WTC11 (cell line): Measurements from ENCODE around the gene ACOD1.

Source experiments
- CTCF ChIP-seq: fragments of 200-600 bp; IDR thresholded peaks from 2 replicates; pipeline ENCODE4 v1.8.0; 2022; ENCODE audit warnings: antibody characterized with exemption
- FOXJ3 ChIP-seq: sonication (generic); formaldehyde crosslinking; IDR thresholded peaks from 2 replicates; pipeline ENCODE4 v1.9.0; 2021; ENCODE audit warnings: missing genetic modification reagents, mild to moderate bottlenecking, borderline replicate concordance
- FOXP1 ChIP-seq: sonication (generic); formaldehyde crosslinking; IDR thresholded peaks from 2 replicates; pipeline ENCODE4 v1.8.0; 2022; ENCODE audit warnings: missing genetic modification reagents, mild to moderate bottlenecking, moderate library complexity, borderline replicate concordance
- GABPB1 ChIP-seq: sonication (generic); formaldehyde crosslinking; IDR thresholded peaks from 2 replicates; pipeline ENCODE4 v1.8.1; 2023; ENCODE audit warnings: mild to moderate bottlenecking, missing genetic modification reagents
- NFYB ChIP-seq: sonication (generic); formaldehyde crosslinking; conservative IDR thresholded peaks from 2 replicates; pipeline ENCODE4 v1.8.0; 2022; ENCODE audit warnings: low read depth, missing genetic modification reagents
- USF1 ChIP-seq: sonication (generic); formaldehyde crosslinking; IDR thresholded peaks from 2 replicates; pipeline ENCODE4 v1.8.0; 2022; ENCODE audit warnings: mild to moderate bottlenecking, missing genetic modification reagents
- ZBTB21 ChIP-seq: sonication (generic); formaldehyde crosslinking; IDR thresholded peaks from 2 replicates; pipeline ENCODE4 v1.8.1; 2023; ENCODE audit warnings: mild to moderate bottlenecking, missing genetic modification reagents, borderline replicate concordance
- ZNF512 ChIP-seq: sonication (generic); formaldehyde crosslinking; IDR thresholded peaks from 2 replicates; pipeline ENCODE4 v1.8.1; 2022; ENCODE audit warnings: missing genetic modification reagents, borderline replicate concordance
- TF ChIP-seq, protein P1 (sequence below): sonication (generic); formaldehyde crosslinking; IDR thresholded peaks from 2 replicates; pipeline ENCODE4 v1.8.1; 2022; ENCODE audit warnings: low read depth, mild to moderate bottlenecking, moderate library complexity, missing genetic modification reagents, borderline replicate concordance
- TF ChIP-seq, protein P2 (sequence below): sonication (generic); formaldehyde crosslinking; conservative IDR thresholded peaks from 2 replicates; pipeline ENCODE4 v1.8.1; 2023; ENCODE audit warnings: mild to moderate bottlenecking, low read depth, missing genetic modification reagents, moderate library complexity

DNA sequence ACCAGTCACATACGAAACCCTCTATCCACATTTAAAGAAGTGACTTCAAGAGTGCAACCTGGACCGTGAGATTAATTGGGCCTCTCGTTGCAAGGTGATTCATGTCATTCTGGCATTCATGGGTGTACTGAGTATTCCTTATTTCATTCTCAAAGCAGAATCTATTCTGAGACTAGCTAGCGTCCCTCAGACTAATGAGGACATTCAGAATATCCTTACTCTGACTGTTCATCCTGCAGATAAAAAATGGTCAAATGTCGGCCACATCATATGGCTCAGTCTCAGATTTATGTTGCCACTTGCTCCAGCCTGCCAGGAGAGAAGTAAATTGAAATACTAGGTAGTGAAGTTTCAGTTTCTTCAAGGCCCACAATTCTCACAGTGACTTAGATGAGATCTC is 7.3 kb downstream of the ACOD1 start:
- TF ChIP-seq, protein P1, sequence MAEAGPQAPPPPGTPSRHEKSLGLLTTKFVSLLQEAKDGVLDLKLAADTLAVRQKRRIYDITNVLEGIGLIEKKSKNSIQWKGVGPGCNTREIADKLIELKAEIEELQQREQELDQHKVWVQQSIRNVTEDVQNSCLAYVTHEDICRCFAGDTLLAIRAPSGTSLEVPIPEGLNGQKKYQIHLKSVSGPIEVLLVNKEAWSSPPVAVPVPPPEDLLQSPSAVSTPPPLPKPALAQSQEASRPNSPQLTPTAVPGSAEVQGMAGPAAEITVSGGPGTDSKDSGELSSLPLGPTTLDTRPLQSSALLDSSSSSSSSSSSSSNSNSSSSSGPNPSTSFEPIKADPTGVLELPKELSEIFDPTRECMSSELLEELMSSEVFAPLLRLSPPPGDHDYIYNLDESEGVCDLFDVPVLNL (CRISPR knock-in tag), result no peak
- TF ChIP-seq FOXJ3 (no peak), CTCF (no peak), NFYB (CRISPR knock-in tag) (no peak), ZNF512 (no peak), FOXP1 (no peak), ZBTB21 (no peak), USF1 (CRISPR knock-in tag) (no peak), GABPB1 (no peak)
- TF ChIP-seq, protein P2, sequence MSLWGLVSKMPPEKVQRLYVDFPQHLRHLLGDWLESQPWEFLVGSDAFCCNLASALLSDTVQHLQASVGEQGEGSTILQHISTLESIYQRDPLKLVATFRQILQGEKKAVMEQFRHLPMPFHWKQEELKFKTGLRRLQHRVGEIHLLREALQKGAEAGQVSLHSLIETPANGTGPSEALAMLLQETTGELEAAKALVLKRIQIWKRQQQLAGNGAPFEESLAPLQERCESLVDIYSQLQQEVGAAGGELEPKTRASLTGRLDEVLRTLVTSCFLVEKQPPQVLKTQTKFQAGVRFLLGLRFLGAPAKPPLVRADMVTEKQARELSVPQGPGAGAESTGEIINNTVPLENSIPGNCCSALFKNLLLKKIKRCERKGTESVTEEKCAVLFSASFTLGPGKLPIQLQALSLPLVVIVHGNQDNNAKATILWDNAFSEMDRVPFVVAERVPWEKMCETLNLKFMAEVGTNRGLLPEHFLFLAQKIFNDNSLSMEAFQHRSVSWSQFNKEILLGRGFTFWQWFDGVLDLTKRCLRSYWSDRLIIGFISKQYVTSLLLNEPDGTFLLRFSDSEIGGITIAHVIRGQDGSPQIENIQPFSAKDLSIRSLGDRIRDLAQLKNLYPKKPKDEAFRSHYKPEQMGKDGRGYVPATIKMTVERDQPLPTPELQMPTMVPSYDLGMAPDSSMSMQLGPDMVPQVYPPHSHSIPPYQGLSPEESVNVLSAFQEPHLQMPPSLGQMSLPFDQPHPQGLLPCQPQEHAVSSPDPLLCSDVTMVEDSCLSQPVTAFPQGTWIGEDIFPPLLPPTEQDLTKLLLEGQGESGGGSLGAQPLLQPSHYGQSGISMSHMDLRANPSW (CRISPR knock-in tag), result no peak
